SU-DHL-6 (cell line): ENCODE data around the gene PTPRE.

Experiments
- H2AFZ ChIP-seq: fragments of 200-600 bp; sonication (generic); 2 replicates; pipeline ENCODE4 v1.6.1; 2014; ENCODE audit warnings: low read depth, mild to moderate bottlenecking, moderate library complexity, mixed read lengths, antibody characterized with exemption, low read length; ENCODE audit not compliant: severe bottlenecking
- H3F3A ChIP-seq: fragments of 200-600 bp; shearing (Covaris generic); 2 replicates; pipeline ENCODE4 v1.6.0; 2016; ENCODE audit warnings: antibody characterized with exemption, mild to moderate bottlenecking; ENCODE audit not compliant: insufficient read depth
- H3K27ac ChIP-seq: fragments of 200-600 bp; sonication (generic); 2 replicates; pipeline ENCODE4 v1.5.1; 2016; ENCODE audit warnings: low read depth, mild to moderate bottlenecking, low read length, moderate library complexity, mixed read lengths
- H3K27me3 ChIP-seq: fragments of 200-600 bp; sonication (generic), shearing (Covaris generic); 2 replicates; pipeline ENCODE4 v1.6.0; 2014; ENCODE audit warnings: mild to moderate bottlenecking, low read length
- H3K36me3 ChIP-seq: fragments of 200-600 bp; sonication (generic); 2 replicates; pipeline ENCODE4 v1.6.1; 2014; ENCODE audit warnings: mild to moderate bottlenecking, low read length, mixed read lengths
- H3K4me2 ChIP-seq: fragments of 300-600, 200-600 bp; shearing (Covaris generic), sonication (generic); 2 replicates; pipeline ENCODE4 v1.6.0; 2014; ENCODE audit warnings: low read length, low read depth, mild to moderate bottlenecking; ENCODE audit not compliant: poor library complexity, severe bottlenecking
- H3K4me3 ChIP-seq: fragments of 200-600 bp; sonication (generic); 2 replicates; pipeline ENCODE4 v1.5.1; 2014; ENCODE audit warnings: antibody characterized with exemption, low read length, mild to moderate bottlenecking, mixed read lengths; ENCODE audit not compliant: insufficient read depth, poor library complexity, severe bottlenecking
- H3K79me2 ChIP-seq: fragments of 200-600 bp; sonication (generic); 2 replicates; pipeline ENCODE4 v1.6.1; 2014; ENCODE audit warnings: mild to moderate bottlenecking, low read length, moderate library complexity; ENCODE audit not compliant: insufficient read depth
- H3K9ac ChIP-seq: fragments of 200-600 bp; sonication (generic); 2 replicates; pipeline ENCODE4 v1.7.0; 2014; ENCODE audit warnings: mild to moderate bottlenecking, low read length
- H3K9me2 ChIP-seq: fragments of 200-600 bp; sonication (generic); replicated peaks from 2 replicates; pipeline ENCODE4 v1.6.1; 2014; ENCODE audit warnings: low read length; ENCODE audit not compliant: insufficient read depth
- H3K9me3 ChIP-seq: fragments of 200-600 bp; sonication (generic); 2 replicates; pipeline ENCODE4 v1.6.1; 2014; ENCODE audit warnings: low read length, mixed read lengths; ENCODE audit not compliant: insufficient read depth
- H4K20me1 ChIP-seq: fragments of 200-600 bp; sonication (generic); 2 replicates; pipeline ENCODE4 v1.6.1; 2014; ENCODE audit warnings: low read depth, mild to moderate bottlenecking, antibody characterized with exemption, low read length, moderate library complexity, mixed read lengths
- EZH2phosphoT487 ChIP-seq: fragments of 200-600 bp; sonication (generic), shearing (Covaris generic); conservative IDR thresholded peaks from 2 replicates; pipeline ENCODE4 v1.6.1; 2018; ENCODE audit warnings: mild to moderate bottlenecking, antibody characterized with exemption, low read length, moderate library complexity, mixed read lengths
- TF ChIP-seq, protein P1 (sequence below): fragments of 200-600 bp; sonication (generic); IDR thresholded peaks from one replicate; pipeline ENCODE4 v1.5.1; 2017; ENCODE audit warnings: antibody characterized with exemption, mild to moderate bottlenecking, low read length, moderate library complexity; ENCODE audit not compliant: insufficient read depth, poor library complexity, severe bottlenecking

The PTPRE gene

DNA sequence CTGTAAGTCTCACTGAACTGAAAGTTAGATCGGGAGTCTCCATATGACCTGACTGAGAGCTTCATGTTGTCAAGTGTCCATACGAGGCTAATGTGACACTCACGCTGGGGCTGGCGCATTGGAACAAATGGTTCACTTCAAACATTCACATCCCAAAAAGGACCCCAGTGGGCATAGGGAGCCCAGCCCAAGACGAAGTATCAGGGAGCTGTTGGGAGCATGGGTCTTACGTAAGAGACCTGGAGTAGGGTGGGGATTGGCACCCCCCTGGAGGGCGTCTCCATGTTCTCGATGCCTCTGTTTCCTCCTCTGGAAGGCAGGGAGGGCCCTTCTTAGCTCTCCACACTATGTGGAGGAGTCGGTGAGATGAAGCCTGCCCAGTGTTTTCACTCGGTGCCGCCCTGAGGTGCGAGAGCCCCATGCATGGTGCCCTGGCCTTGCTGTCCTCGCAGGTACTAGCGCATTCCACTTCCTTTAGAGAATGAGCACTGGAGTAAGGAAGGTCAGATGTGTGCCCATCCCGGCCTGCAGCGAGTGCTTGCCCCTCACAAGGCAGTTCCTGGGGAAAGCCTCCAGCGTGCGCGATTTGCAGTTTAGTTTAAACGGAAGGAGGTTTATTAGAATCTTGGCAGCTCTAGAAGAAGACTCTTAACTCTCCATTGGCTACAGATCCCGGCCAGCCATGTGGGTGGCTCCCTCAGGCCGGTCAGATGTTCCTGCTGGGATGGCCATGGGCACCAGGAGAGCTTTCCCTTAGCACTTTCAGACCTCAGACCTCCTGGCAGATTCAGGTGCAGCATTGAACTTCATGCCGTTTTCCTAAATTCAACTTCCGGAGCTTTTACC is 64.4 kb downstream of the PTPRE start:
- Histone ChIP-seq H3K4me3 (no peak overlapping the region), H3K79me2 (no peaks in the 10 kb centered on the region), H2AFZ (no peak overlapping the region), H3F3A (no peaks in the 10 kb centered on the region), H3K9me2 (no peaks in the 10 kb centered on the region), H3K27ac (no peak overlapping the region), H4K20me1 (no peaks in the 10 kb centered on the region), H3K36me3 (no peaks in the 10 kb centered on the region), H3K9ac (no peak overlapping the region), H3K27me3 (no peaks in the 10 kb centered on the region), H3K9me3 (no peaks in the 10 kb centered on the region), H3K4me2 (no peak overlapping the region)
- no peak for TF ChIP-seq EZH2phosphoT487
- TF ChIP-seq, protein P1, sequence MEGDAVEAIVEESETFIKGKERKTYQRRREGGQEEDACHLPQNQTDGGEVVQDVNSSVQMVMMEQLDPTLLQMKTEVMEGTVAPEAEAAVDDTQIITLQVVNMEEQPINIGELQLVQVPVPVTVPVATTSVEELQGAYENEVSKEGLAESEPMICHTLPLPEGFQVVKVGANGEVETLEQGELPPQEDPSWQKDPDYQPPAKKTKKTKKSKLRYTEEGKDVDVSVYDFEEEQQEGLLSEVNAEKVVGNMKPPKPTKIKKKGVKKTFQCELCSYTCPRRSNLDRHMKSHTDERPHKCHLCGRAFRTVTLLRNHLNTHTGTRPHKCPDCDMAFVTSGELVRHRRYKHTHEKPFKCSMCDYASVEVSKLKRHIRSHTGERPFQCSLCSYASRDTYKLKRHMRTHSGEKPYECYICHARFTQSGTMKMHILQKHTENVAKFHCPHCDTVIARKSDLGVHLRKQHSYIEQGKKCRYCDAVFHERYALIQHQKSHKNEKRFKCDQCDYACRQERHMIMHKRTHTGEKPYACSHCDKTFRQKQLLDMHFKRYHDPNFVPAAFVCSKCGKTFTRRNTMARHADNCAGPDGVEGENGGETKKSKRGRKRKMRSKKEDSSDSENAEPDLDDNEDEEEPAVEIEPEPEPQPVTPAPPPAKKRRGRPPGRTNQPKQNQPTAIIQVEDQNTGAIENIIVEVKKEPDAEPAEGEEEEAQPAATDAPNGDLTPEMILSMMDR, result no peak

DNA sequence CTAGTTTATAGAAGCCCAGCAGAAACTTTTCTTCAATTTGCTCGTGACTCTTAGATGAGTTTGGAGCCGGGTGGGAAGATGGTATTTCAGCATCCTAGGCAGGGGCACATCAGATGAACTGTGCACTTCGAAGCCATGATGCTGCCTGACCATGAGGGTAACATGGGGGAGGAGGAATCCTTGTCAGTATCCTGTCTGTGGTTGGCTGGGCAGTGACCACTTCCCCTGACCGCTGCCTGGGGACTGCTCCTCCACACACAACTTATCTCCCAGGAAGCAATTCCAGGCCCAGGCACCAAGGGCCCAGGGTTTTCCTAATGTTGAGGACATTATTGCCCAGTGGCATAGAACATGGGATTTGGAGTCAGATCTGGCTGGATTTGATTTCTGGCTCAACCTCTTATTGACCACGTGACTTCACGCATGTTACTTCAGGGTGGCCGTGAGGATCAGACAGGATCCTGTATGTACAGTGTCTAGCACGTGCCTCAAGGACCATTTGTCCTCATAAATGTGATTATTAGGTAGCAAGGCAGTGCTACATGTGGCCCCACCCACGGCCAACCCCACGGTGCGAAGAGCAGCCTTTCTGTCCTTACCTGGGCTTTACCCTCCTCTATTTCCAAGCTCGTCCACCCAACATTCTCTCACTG is 65.2 kb downstream of the PTPRE start:
- TF ChIP-seq, protein P1, result no peak
- TF ChIP-seq EZH2phosphoT487, result no peak
- no peaks in the 10 kb centered on the region for H3K9me2 ChIP-seq
- no peaks in the 10 kb centered on the region for H4K20me1 ChIP-seq
- H3K27ac ChIP-seq, result no peak overlapping the region
- no peak overlapping the region for H3K4me2 ChIP-seq
- H2AFZ ChIP-seq, result no peak overlapping the region
- H3K9ac ChIP-seq, result no peak overlapping the region
- no peaks in the 10 kb centered on the region for H3K27me3 ChIP-seq
- H3K36me3 ChIP-seq, result no peaks in the 10 kb centered on the region
- no peaks in the 10 kb centered on the region for H3K79me2 ChIP-seq
- no peaks in the 10 kb centered on the region for H3F3A ChIP-seq
- no peaks in the 10 kb centered on the region for H3K9me3 ChIP-seq
- no peak overlapping the region for H3K4me3 ChIP-seq

DNA sequence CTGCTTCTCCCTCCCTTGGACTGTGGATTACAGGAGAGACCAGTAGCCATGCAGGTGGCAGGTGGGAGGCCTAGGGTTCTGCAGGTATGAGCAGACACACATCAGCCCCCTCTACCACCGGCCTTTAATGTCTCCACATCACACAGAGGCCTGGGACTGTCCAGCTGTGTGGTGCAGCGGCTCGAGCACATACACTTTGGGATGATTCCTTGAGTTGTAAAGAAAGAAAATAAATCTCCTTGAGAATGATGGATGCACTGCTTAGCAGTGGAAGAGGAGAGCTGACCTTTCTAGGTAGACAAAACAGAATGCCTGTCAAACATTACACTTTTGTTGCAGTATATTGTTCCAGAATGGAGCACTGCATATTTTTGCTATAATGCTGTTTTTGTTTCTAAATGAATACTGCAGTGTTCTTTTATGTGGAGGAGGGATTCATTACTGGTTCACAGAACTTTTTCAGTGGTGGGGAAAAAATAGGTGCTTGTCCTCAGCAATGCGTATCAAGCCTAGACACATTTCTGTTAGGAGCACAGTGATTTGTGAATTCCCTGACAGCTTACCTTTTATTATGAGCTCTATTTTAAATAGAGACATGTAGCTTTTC is 66.0 kb downstream of the PTPRE start:
- Histone ChIP-seq H2AFZ (no peak overlapping the region), H3K9ac (no peak overlapping the region), H4K20me1 (no peaks in the 10 kb centered on the region), H3K4me3 (no peak overlapping the region), H3K27ac (no peak overlapping the region), H3K27me3 (no peaks in the 10 kb centered on the region), H3F3A (no peaks in the 10 kb centered on the region), H3K9me2 (no peaks in the 10 kb centered on the region), H3K36me3 (no peaks in the 10 kb centered on the region), H3K79me2 (no peaks in the 10 kb centered on the region), H3K4me2 (no peak overlapping the region), H3K9me3 (no peaks in the 10 kb centered on the region)
- TF ChIP-seq, protein P1, result no peak
- TF ChIP-seq EZH2phosphoT487, result no peak
